ENCODE measurements around the gene R3HCC1L. TPM values are rescaled to one million over a fixed set of nuclear protein-coding genes. Genes with fewer than 3 reads are reported as not detected.

The R3HCC1L gene
- total and polyA plus RNA-seq, 2 experiments from 2014 or later: 5.2 to 12.7 TPM

- Histone ChIP-seq H3K27ac (no peak overlapping the region), H3K9me2 (replicated peaks; ENCODE audit: insufficient read depth) (no peaks in the 10 kb centered on the region), H3K27me3 (no peaks in the 10 kb centered on the region), H3K79me2 (no peaks in the 10 kb centered on the region), H4K20me1 (ENCODE audit: insufficient read depth, poor library complexity, severe bottlenecking) (no peaks in the 10 kb centered on the region), H3K36me3 (replicated peaks; ENCODE audit: insufficient read depth, low read depth) (no peaks in the 10 kb centered on the region), H3K4me3 (no peak overlapping the region), H3K4me1 (ENCODE audit: insufficient read depth) (peaks cover 10% of the 10 kb centered on the region), H3K9me3 (ENCODE audit: low read depth) (no peaks in the 10 kb centered on the region), H2AFZ (no peak overlapping the region), H3K4me2 (no peak overlapping the region)
- TF ChIP-seq CTCF (IDR thresholded peaks at IDR 0.05; ENCODE audit: poor library complexity) (no peak), EZH2phosphoT487 (IDR thresholded peaks at IDR 0.05; ENCODE audit: low read depth, severe bottlenecking, unreplicated experiment) (no peak), EZH2 (IDR thresholded peaks at IDR 0.05; ENCODE audit: borderline replicate concordance) (no peak)
- no peak for DNase-seq (ENCODE audit: low spot score)
- 83% methylated on average over 9 of the region's 9 CpGs for WGBS (ENCODE audit: low lambda C conversion rate, missing lambda C conversion rate)
These were observed 138.8 kb downstream of the R3HCC1L start for GRCh38 chr10:98273057-98273850.

- Histone ChIP-seq H3K79me2 (no peaks in the 10 kb centered on the region), H3K9me2 (replicated peaks; ENCODE audit: insufficient read depth) (no peaks in the 10 kb centered on the region), H3K36me3 (replicated peaks; ENCODE audit: insufficient read depth, low read depth) (no peaks in the 10 kb centered on the region), H3K27ac (no peak overlapping the region), H3K9me3 (ENCODE audit: low read depth) (no peaks in the 10 kb centered on the region), H2AFZ (no peak overlapping the region), H4K20me1 (ENCODE audit: insufficient read depth, poor library complexity, severe bottlenecking) (no peaks in the 10 kb centered on the region), H3K4me2 (no peak overlapping the region), H3K4me1 (ENCODE audit: insufficient read depth) (no peaks in the 10 kb centered on the region), H3K4me3 (no peak overlapping the region), H3K27me3 (no peaks in the 10 kb centered on the region)
- DNase-seq (ENCODE audit: low spot score): no peak
- TF ChIP-seq EZH2phosphoT487 (IDR thresholded peaks at IDR 0.05; ENCODE audit: low read depth, severe bottlenecking, unreplicated experiment) (no peak), CTCF (IDR thresholded peaks at IDR 0.05; ENCODE audit: poor library complexity) (no peak), EZH2 (IDR thresholded peaks at IDR 0.05; ENCODE audit: borderline replicate concordance) (no peak)
- WGBS (ENCODE audit: low lambda C conversion rate, missing lambda C conversion rate): 77% methylated on average over 3 of the region's 3 CpGs
These were observed 140.1 kb downstream of the R3HCC1L start for GRCh38 chr10:98274562-98274961.

- no peak overlapping the region for H3K4me2 ChIP-seq
- no peaks in the 10 kb centered on the region for H3K36me3 ChIP-seq (replicated peaks; ENCODE audit: insufficient read depth, low read depth)
- H3K27me3 ChIP-seq: peaks cover 5% of the 10 kb centered on the region
- no peak overlapping the region for H3K4me3 ChIP-seq
- H3K9me2 ChIP-seq (replicated peaks; ENCODE audit: insufficient read depth): no peaks in the 10 kb centered on the region
- 89% methylated on average over 3 of the region's 3 CpGs for WGBS (ENCODE audit: low lambda C conversion rate, missing lambda C conversion rate)
- no peak overlapping the region for H3K27ac ChIP-seq
- no peaks in the 10 kb centered on the region for H3K79me2 ChIP-seq
- H2AFZ ChIP-seq: no peak overlapping the region
- no peaks in the 10 kb centered on the region for H4K20me1 ChIP-seq (ENCODE audit: insufficient read depth, poor library complexity, severe bottlenecking)
- H3K4me1 ChIP-seq (ENCODE audit: insufficient read depth): no peaks in the 10 kb centered on the region
- H3K9me3 ChIP-seq (ENCODE audit: low read depth): no peaks in the 10 kb centered on the region
- no peak for DNase-seq (ENCODE audit: low spot score)
- TF ChIP-seq EZH2 (IDR thresholded peaks at IDR 0.05; ENCODE audit: borderline replicate concordance): no peak
- TF ChIP-seq CTCF (IDR thresholded peaks at IDR 0.05; ENCODE audit: poor library complexity): no peak
- TF ChIP-seq EZH2phosphoT487 (IDR thresholded peaks at IDR 0.05; ENCODE audit: low read depth, severe bottlenecking, unreplicated experiment): no peak
These were observed 141.9 kb downstream of the R3HCC1L start for GRCh38 chr10:98276311-98276710.
